Coronary artery (tissue), 2 donors: ENCODE data around the gene PVR.

Experiments used
- DNase-seq: peaks from one replicate; pipeline ENCODE4 v3.0.0-alpha.2; 2017; ENCODE audit warnings: low spot score
- H3K27ac ChIP-seq, 2 donors: fragments of 200-600 bp; sonication (generic); one replicate each; pipeline ENCODE4 v1.5.1; 2016 to 2019
- H3K4me3 ChIP-seq: fragments of 200-600 bp; sonication (generic); 2 replicates; pipeline ENCODE4 v1.5.1; 2016; ENCODE audit warnings: mild to moderate bottlenecking, moderate library complexity
- CTCF ChIP-seq: fragments of 200-600 bp; sonication (generic); IDR thresholded peaks from one replicate; pipeline ENCODE4 v1.5.1; 2019; ENCODE audit warnings: antibody characterized with exemption

PVR gene

GRCh38 chr19:44647144-44647543, 3.4 kb downstream of the PVR start:
- peak overlapping the region; percentile 57 for H3K4me3 ChIP-seq
- H3K27ac ChIP-seq, result peak overlapping the region; percentile 67 to 70
- no peak for TF ChIP-seq CTCF
- DNase-seq, result no peak

- peak overlapping the region; percentile 70 to 71 for H3K27ac ChIP-seq
- no peak for DNase-seq
- TF ChIP-seq CTCF, result no peak
- H3K4me3 ChIP-seq, result no peak overlapping the region
Measured at GRCh38 chr19:44648631-44649251, 5.0 kb downstream of the PVR start.

GRCh38 chr19:44649578-44650145, 6.0 kb downstream of the PVR start:
- DNase-seq, result no peak
- peak overlapping the region in 1 of 2 donors; percentile 2 for H3K27ac ChIP-seq
- TF ChIP-seq CTCF, result no peak
- no peak overlapping the region for H3K4me3 ChIP-seq

GRCh38 chr19:44653343-44653742, 9.6 kb downstream of the PVR start:
- TF ChIP-seq CTCF, result no peak
- H3K27ac ChIP-seq, result no peak overlapping the region
- no peak for DNase-seq
- H3K4me3 ChIP-seq, result no peak overlapping the region

GRCh38 chr19:44653977-44654774, 10.5 kb downstream of the PVR start:
- Histone ChIP-seq H3K27ac (no peak overlapping the region), H3K4me3 (no peak overlapping the region)
- DNase-seq, result no peak
- peak; percentile 44 for TF ChIP-seq CTCF

GRCh38 chr19:44657211-44657921, 13.7 kb downstream of the PVR start:
- H3K27ac ChIP-seq, result no peak overlapping the region
- DNase-seq, result no peak
- H3K4me3 ChIP-seq, result no peak overlapping the region
- TF ChIP-seq CTCF, result peak; percentile 87
